ENCODE results near the gene DHX38. TPM values are rescaled to one million over a fixed set of nuclear protein-coding genes. Genes with fewer than 3 reads are reported as not detected.

Gene DHX38
- total and polyA plus RNA-seq, 2 donors (not counting 3 experiments of a cell fraction or from before 2014, with no cell fraction given) = 47.3 to 78.6 TPM

DNA sequence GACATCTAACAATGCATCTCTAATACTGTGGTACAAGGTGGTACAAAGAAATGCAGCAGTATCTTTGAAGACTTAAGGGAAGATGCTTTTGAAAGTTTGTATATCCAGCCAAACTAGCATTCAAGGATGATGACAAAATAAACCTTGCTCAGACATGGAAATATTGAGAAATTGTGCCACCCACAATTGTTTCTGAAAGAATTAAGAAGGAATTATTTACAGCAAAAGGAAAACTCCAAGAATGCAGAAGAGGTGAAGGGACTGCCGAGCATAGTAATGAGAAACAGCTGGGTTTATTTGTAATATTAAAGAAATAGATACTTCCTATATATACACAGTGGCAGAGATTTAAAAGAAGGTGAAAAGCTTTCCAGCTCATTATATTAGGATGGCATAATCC lies 48.8 kb downstream of the DHX38 start:
- POLR2A ChIA-PET = no interaction called here
- no peak for DNase-seq (ENCODE audit: low read depth, low spot score)
- H4K20me1 ChIP-seq (replicated peaks; ENCODE audit: control insufficient read depth, extremely low read depth, insufficient read depth, low read length) = no peaks in the 10 kb centered on the region

More for the DNA sequence above, 48.8 kb downstream of the DHX38 start:
- Histone ChIP-seq H3K9ac (replicated peaks; ENCODE audit: extremely low read depth, insufficient read depth, low read length) (no peak overlapping the region), H3K4me1 (ENCODE audit: control insufficient read depth, extremely low read depth, insufficient read depth, low read length) (no peaks in the 10 kb centered on the region), H3K79me2 (ENCODE audit: control insufficient read depth, insufficient read depth, low read length) (no peaks in the 10 kb centered on the region), H2AFZ (ENCODE audit: low read depth, low read length) (no peak overlapping the region), H3K27me3 (ENCODE audit: control insufficient read depth in 2 of 2, insufficient read depth in 2 of 2, low read length in 2 of 2) (no peaks in the 10 kb centered on the region), H3K4me2 (ENCODE audit: insufficient read depth, low read length) (no peak overlapping the region), H3K9me3 (replicated peaks; ENCODE audit: control insufficient read depth, insufficient read depth, low read length) (no peaks in the 10 kb centered on the region), H3K9me1 (replicated peaks; ENCODE audit: control insufficient read depth, extremely low read depth, insufficient read depth, low read length) (no peaks in the 10 kb centered on the region), H3K4me3 (replicated peaks in 1 of 3; ENCODE audit: insufficient read depth in 1 of 3, low read depth in 1 of 3, low read length in 3 of 3) (no peak overlapping the region), H3K27ac (ENCODE audit: insufficient read depth, low read depth, low read length) (no peak overlapping the region), H3K36me3 (ENCODE audit: control insufficient read depth in 2 of 2, extremely low read depth in 1 of 2, insufficient read depth in 2 of 2, low read length in 2 of 2) (no peaks in the 10 kb centered on the region)
- FAIRE-seq = no peak
- dilution Hi-C loops (cut with MboI; ENCODE audit: extremely low pct_ligation_motif_present, low sequenced_read_pairs) = loop anchor here (25.0 kb wide), 1 partner anchor 320 kb away; no protein-coding TSS in a partner anchor
- intact Hi-C loops (cut with micrococcal nuclease) = no loop called here
- CTCF ChIA-PET = no interaction called here
- BruUV-seq (replicated peaks) = no TSS peak
- TF ChIP-seq, protein P1, sequence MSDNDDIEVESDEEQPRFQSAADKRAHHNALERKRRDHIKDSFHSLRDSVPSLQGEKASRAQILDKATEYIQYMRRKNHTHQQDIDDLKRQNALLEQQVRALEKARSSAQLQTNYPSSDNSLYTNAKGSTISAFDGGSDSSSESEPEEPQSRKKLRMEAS (IDR thresholded peaks at IDR 0.05; ENCODE audit: insufficient read depth, insufficient read length) = no peak
- TF ChIP-seq, protein P2, sequence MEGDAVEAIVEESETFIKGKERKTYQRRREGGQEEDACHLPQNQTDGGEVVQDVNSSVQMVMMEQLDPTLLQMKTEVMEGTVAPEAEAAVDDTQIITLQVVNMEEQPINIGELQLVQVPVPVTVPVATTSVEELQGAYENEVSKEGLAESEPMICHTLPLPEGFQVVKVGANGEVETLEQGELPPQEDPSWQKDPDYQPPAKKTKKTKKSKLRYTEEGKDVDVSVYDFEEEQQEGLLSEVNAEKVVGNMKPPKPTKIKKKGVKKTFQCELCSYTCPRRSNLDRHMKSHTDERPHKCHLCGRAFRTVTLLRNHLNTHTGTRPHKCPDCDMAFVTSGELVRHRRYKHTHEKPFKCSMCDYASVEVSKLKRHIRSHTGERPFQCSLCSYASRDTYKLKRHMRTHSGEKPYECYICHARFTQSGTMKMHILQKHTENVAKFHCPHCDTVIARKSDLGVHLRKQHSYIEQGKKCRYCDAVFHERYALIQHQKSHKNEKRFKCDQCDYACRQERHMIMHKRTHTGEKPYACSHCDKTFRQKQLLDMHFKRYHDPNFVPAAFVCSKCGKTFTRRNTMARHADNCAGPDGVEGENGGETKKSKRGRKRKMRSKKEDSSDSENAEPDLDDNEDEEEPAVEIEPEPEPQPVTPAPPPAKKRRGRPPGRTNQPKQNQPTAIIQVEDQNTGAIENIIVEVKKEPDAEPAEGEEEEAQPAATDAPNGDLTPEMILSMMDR (IDR thresholded peaks at IDR 0.05; ENCODE audit: extremely low read depth in 1 of 2, insufficient read depth in 1 of 2, low read depth in 1 of 2, low read length in 2 of 2) = no peak
- TF ChIP-seq POLR2A (IDR thresholded peaks at IDR 0.05; ENCODE audit: low read depth, low read length) (no peak), FOS (IDR thresholded peaks at IDR 0.05; ENCODE audit: borderline replicate concordance, insufficient read depth, low read length) (no peak), POLR2AphosphoS5 (IDR thresholded peaks at IDR 0.05; ENCODE audit: insufficient read depth, low read depth, low read length) (no peak), GATA2 (IDR thresholded peaks at IDR 0.05; ENCODE audit: insufficient read depth, insufficient read length, low read depth, low read length) (no peak), EZH2 (IDR thresholded peaks at IDR 0.05; ENCODE audit: borderline replicate concordance, low read depth, low read length, severe bottlenecking) (no peak), JUN (IDR thresholded peaks at IDR 0.05; ENCODE audit: borderline replicate concordance, insufficient read depth, insufficient read length, low read depth) (no peak), MYC (IDR thresholded peaks at IDR 0.05; ENCODE audit: low read depth, low read length) (no peak)
